Activated gamma-delta T cell treated with anti-CD3 and anti-CD28 coated beads, Interleukin-2, amount 50 U/mL, for 16 hours (primary cell): ENCODE results near the gene TAF1A.
A peak's percentile ranks its signal among the peaks of the same experiment; 100 is the strongest.
"Not testable (repeated sequence)": the region's sequence is repeated elsewhere in the genome, so short reads cannot be mapped to it uniquely, and the experiment has no call there.

ENCODE experiments used
- DNase-seq: peaks from one replicate; pipeline ENCODE4 v3.0.0-alpha.2; 2020; ENCODE audit warnings: low read depth

Gene TAF1A

GRCh38 chr1:222589462-222590302 is at the start of gene TAF1A:
Gene TAF1A (minus strand): TSS chr1:222589933.
- DNase-seq, result peak; percentile 76

- peak; percentile 71 for DNase-seq
These were observed 44.7 kb upstream of the TAF1A start for GRCh38 chr1:222634180-222635013.

GRCh38 chr1:222632749-222633148 is 43.0 kb upstream of the TAF1A start:
- DNase-seq, result no peak

GRCh38 chr1:222631611-222632208 is 42.0 kb upstream of the TAF1A start:
- DNase-seq, result no peak

- no peak for DNase-seq
These were observed 40.3 kb upstream of the TAF1A start for GRCh38 chr1:222629921-222630535.

GRCh38 chr1:222627232-222627631 is 37.5 kb upstream of the TAF1A start:
- DNase-seq, result no peak

- DNase-seq, result no peak
These were observed 34.5 kb upstream of the TAF1A start for GRCh38 chr1:222624214-222624613.

GRCh38 chr1:222623458-222623857 is 33.7 kb upstream of the TAF1A start:
- DNase-seq, result no peak

GRCh38 chr1:222622765-222623164 is 33.0 kb upstream of the TAF1A start:
- DNase-seq, result no peak

- DNase-seq, result no peak
These were observed 30.8 kb upstream of the TAF1A start for GRCh38 chr1:222620566-222620965.

- DNase-seq, result no peak
These were observed 29.3 kb upstream of the TAF1A start for GRCh38 chr1:222618880-222619596.

GRCh38 chr1:222618001-222618879 is 28.5 kb upstream of the TAF1A start, which contains the start of gene MIA3:
Gene MIA3 (plus strand): TSS chr1:222618097. CDS start chr1:222618111, 14 bp downstream.
- DNase-seq, result peak; percentile 65

GRCh38 chr1:222617367-222617951 is 27.7 kb upstream of the TAF1A start:
- DNase-seq, result peak; percentile 88

- no peak for DNase-seq
These were observed 26.8 kb upstream of the TAF1A start for GRCh38 chr1:222616525-222616924.

- no peak for DNase-seq
These were observed 23.9 kb upstream of the TAF1A start for GRCh38 chr1:222613627-222614026.

- no peak for DNase-seq
These were observed 21.0 kb upstream of the TAF1A start for GRCh38 chr1:222610728-222611127.

- not testable (repeated sequence) for DNase-seq
These were observed 19.4 kb upstream of the TAF1A start for GRCh38 chr1:222609111-222609510.

- DNase-seq, result no peak
These were observed 17.0 kb upstream of the TAF1A start for GRCh38 chr1:222606757-222607156.

- no peak for DNase-seq
These were observed 11.5 kb upstream of the TAF1A start for GRCh38 chr1:222601257-222601656.

- no peak for DNase-seq
These were observed 10.5 kb upstream of the TAF1A start for GRCh38 chr1:222600281-222600680.
